Immature natural killer cell (primary cell): ENCODE data around the gene SLC2A6. TPM values are rescaled to one million over a fixed set of nuclear protein-coding genes. Genes with fewer than 3 reads are reported as not detected.

Source experiments
- DNase-seq, 3 donors: peaks; one replicate each; pipeline ENCODE4 v3.0.0; 2022; ENCODE audit warnings: mixed read lengths in 1 of 3
- H3K27ac Mint-ChIP-seq, 6 donors: one replicate each; pipeline ENCODE4 v1.8.0; 2020; ENCODE audit warnings: mixed read lengths in 6 of 6, mild to moderate bottlenecking in 5 of 6, inconsistent platforms in 4 of 6, moderate library complexity in 3 of 6
- H3K27me3 Mint-ChIP-seq, 3 donors: one replicate each; pipeline ENCODE4 v1.8.0; 2020 to 2021; ENCODE audit warnings: low read depth in 3 of 3, mild to moderate bottlenecking in 3 of 3, mixed read lengths in 3 of 3, moderate library complexity in 3 of 3, inconsistent platforms in 1 of 3
- H3K36me3 Mint-ChIP-seq, 3 donors: one replicate each; pipeline ENCODE4 v1.8.0; 2020; ENCODE audit warnings: mixed read lengths in 3 of 3, inconsistent platforms in 2 of 3, mild to moderate bottlenecking in 2 of 3
- H3K4me1 Mint-ChIP-seq, 2 donors: one replicate each; pipeline ENCODE4 v1.8.0; 2020; ENCODE audit warnings: inconsistent platforms in 2 of 2, mild to moderate bottlenecking in 2 of 2, mixed read lengths in 2 of 2, moderate library complexity in 1 of 2
- H3K4me3 Mint-ChIP-seq, 5 donors: one replicate each; pipeline ENCODE4 v1.8.0; 2020; ENCODE audit warnings: mild to moderate bottlenecking in 5 of 5, mixed read lengths in 5 of 5, inconsistent platforms in 3 of 5, moderate library complexity in 3 of 5
- H3K9me3 Mint-ChIP-seq, 6 donors: one replicate each; pipeline ENCODE4 v1.8.0; 2020; ENCODE audit warnings: mild to moderate bottlenecking in 6 of 6, mixed read lengths in 6 of 6, inconsistent platforms in 4 of 6, moderate library complexity in 3 of 6
- polyA plus RNA-seq, 3 donors: library from polyadenylated mRNA; unstranded; fragments of 300-500 nt; fragmentation: Illumina TruSeq; gene quantifications; one replicate each; pipeline ENCODE4 v1.2.3, GENCODE V29; 2021

Gene SLC2A6
- polyA plus RNA-seq, 3 donors from 2014 or later: 4.4 to 8.0 (median 4.6) TPM

- DNase-seq: no peak
- Mint-ChIP-seq H3K4me3 (no peak overlapping the region), H3K36me3 (no peaks in the 10 kb centered on the region), H3K9me3 (no peaks in the 10 kb centered on the region), H3K27me3 (peaks cover 0 to 5% (median 0%) of the 10 kb centered on the region in 3 donors), H3K4me1 (no peaks in the 10 kb centered on the region), H3K27ac (no peak overlapping the region)
These were observed 6.6 kb downstream of the SLC2A6 start for GRCh38 chr9:133472277-133472645.

DNA sequence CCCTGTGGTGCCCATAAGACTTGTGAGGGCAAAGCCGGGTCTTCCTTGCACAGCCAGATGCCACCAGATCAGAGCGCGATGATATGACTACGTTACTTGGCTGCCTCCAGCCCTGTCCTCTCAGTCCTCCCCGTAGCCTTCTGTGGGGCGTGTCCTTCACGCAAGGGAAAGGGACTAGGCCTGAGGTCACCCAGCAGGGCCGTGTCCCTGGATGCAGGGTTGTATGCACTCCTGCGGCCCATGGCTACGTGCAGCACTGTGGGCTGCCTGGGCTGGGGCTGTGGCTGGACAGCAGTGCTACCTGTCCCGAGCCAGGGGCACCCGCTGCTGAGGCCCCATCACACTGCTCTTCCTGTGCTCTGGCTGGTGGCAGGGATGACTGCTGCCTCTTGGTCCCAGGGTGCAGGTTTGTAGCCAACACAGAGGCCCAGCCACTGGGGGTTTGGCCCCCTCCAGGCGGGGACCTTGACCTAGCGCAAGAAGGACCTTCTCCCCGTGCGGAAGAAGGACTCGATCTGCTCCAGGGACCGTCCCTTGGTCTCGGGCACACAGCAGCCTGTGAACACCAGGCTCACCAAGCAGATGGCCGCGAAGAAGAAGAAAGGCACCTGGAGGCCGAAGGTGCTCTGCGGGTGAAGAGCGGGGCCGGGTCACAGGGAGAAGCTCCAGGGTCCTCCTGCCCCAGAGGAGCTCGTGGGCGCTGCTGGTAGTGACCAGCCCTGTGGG is 7.2 kb downstream of the SLC2A6 start:
- Mint-ChIP-seq H3K27me3 (peaks cover 0 to 5% (median 0%) of the 10 kb centered on the region in 3 donors), H3K4me1 (no peaks in the 10 kb centered on the region), H3K4me3 (no peak overlapping the region), H3K36me3 (no peaks in the 10 kb centered on the region), H3K9me3 (no peaks in the 10 kb centered on the region), H3K27ac (no peak overlapping the region)
- no peak for DNase-seq

DNA sequence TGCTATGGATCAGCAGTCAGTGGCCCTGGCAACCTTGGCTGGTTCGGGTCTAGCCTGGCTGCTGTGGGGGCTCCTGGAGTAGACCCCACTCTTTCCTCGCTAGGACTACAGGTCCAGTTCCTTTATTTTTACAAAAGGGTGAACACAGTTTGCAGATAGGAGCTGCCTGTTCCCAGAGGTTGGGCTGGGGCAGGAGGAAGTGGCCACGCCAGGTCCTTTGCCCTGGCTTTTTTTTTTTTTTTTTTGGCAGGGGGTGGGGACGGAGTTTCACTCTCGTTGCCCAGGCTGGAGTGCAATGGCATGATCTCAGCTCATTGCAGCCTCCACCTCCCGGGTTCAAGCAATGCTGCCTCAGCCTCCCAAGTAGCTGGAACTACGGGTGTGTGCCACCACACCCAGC is 7.9 kb downstream of the SLC2A6 start:
- Mint-ChIP-seq H3K4me1 (no peaks in the 10 kb centered on the region), H3K36me3 (no peaks in the 10 kb centered on the region), H3K9me3 (no peaks in the 10 kb centered on the region), H3K27me3 (no peaks in the 10 kb centered on the region), H3K4me3 (no peak overlapping the region), H3K27ac (no peak overlapping the region)
- no peak for DNase-seq

GRCh38 chr9:133470427-133470924 is 8.4 kb downstream of the SLC2A6 start:
- no peaks in the 10 kb centered on the region for H3K36me3 Mint-ChIP-seq
- H3K27me3 Mint-ChIP-seq: no peaks in the 10 kb centered on the region
- H3K4me3 Mint-ChIP-seq: no peak overlapping the region
- H3K4me1 Mint-ChIP-seq: no peaks in the 10 kb centered on the region
- no peak for DNase-seq
- no peaks in the 10 kb centered on the region for H3K9me3 Mint-ChIP-seq
- H3K27ac Mint-ChIP-seq: no peak overlapping the region

- H3K4me3 Mint-ChIP-seq: no peak overlapping the region
- H3K36me3 Mint-ChIP-seq: no peaks in the 10 kb centered on the region
- no peak overlapping the region for H3K27ac Mint-ChIP-seq
- H3K4me1 Mint-ChIP-seq: no peaks in the 10 kb centered on the region
- H3K9me3 Mint-ChIP-seq: no peaks in the 10 kb centered on the region
- H3K27me3 Mint-ChIP-seq: no peaks in the 10 kb centered on the region
- DNase-seq: no peak
These were observed 10.0 kb downstream of the SLC2A6 start for GRCh38 chr9:133468777-133469421.

DNA sequence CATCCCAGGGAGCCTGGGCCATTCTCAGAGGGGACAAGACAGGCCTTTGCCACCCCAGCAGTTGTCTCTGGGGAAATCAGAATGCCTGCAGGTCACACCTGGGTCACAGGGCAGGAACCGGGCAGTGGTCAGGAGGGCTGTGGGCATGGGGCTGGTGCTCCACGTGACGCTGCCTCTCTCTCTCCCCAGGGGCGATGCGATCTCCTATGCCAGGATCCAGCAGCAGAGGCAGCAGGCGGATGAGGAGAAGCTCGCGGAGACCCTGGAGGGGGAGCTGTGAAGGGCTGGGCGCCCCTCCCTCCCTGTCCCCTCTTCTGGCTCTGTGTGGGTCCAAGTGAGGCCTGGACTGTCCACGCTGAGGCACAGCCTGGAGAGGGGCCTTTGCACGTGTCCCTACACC is 10.5 kb downstream of the SLC2A6 start:
- H3K27ac Mint-ChIP-seq: no peak overlapping the region
- H3K4me1 Mint-ChIP-seq: no peaks in the 10 kb centered on the region
- H3K9me3 Mint-ChIP-seq: no peaks in the 10 kb centered on the region
- no peak overlapping the region for H3K4me3 Mint-ChIP-seq
- H3K27me3 Mint-ChIP-seq: no peaks in the 10 kb centered on the region
- no peak for DNase-seq
- H3K36me3 Mint-ChIP-seq: no peaks in the 10 kb centered on the region

- H3K27me3 Mint-ChIP-seq: no peaks in the 10 kb centered on the region
- no peaks in the 10 kb centered on the region for H3K4me1 Mint-ChIP-seq
- DNase-seq: no peak
- no peaks in the 10 kb centered on the region for H3K9me3 Mint-ChIP-seq
- H3K27ac Mint-ChIP-seq: no peak overlapping the region
- H3K4me3 Mint-ChIP-seq: no peak overlapping the region
- H3K36me3 Mint-ChIP-seq: no peaks in the 10 kb centered on the region
These were observed 11.8 kb downstream of the SLC2A6 start for GRCh38 chr9:133467101-133467500.

DNA sequence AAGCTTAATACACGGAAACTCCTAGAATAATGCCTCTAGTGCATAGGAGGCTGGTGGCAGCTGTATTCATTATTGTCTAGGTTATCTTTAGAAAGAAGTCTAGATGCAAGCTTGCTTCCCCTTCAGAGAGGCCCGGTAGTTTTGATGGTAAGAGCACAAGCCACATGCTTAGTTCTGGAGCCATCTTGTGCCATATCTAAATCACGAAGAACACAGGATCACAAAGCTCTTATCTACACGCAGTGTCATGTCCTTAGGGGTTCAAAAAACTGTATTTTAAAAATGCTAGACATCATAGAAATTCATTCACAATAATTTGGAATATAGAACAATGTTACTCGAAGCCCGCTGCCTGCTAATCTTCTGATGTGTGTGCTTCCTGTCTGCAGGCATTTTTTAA is 12.9 kb downstream of the SLC2A6 start:
- no peak overlapping the region for H3K27ac Mint-ChIP-seq
- peaks cover under 1% of the 10 kb centered on the region in 2 donors for H3K4me1 Mint-ChIP-seq
- peaks cover 0 to 2% (median 0%) of the 10 kb centered on the region in 3 donors for H3K27me3 Mint-ChIP-seq
- no peak overlapping the region for H3K4me3 Mint-ChIP-seq
- H3K9me3 Mint-ChIP-seq: no peaks in the 10 kb centered on the region
- DNase-seq: no peak
- H3K36me3 Mint-ChIP-seq: no peaks in the 10 kb centered on the region

- Mint-ChIP-seq H3K36me3 (no peaks in the 10 kb centered on the region), H3K27ac (no peak overlapping the region), H3K27me3 (peaks cover 0 to 6% (median 1%) of the 10 kb centered on the region in 3 donors), H3K9me3 (no peaks in the 10 kb centered on the region), H3K4me3 (no peak overlapping the region), H3K4me1 (peaks cover 5 to 6% of the 10 kb centered on the region in 2 donors)
- no peak for DNase-seq
These were observed 14.3 kb downstream of the SLC2A6 start for GRCh38 chr9:133464638-133465037.

GRCh38 chr9:133463864-133464615 is 14.9 kb downstream of the SLC2A6 start:
- Mint-ChIP-seq H3K27ac (peak overlapping the region in 2 of 6 donors; percentile 16 to 61), H3K9me3 (no peaks in the 10 kb centered on the region), H3K27me3 (peaks cover 0 to 7% (median 2%) of the 10 kb centered on the region in 3 donors), H3K4me3 (no peak overlapping the region), H3K4me1 (peaks cover 9 to 11% of the 10 kb centered on the region in 2 donors), H3K36me3 (no peaks in the 10 kb centered on the region)
- DNase-seq: no peak

DNA sequence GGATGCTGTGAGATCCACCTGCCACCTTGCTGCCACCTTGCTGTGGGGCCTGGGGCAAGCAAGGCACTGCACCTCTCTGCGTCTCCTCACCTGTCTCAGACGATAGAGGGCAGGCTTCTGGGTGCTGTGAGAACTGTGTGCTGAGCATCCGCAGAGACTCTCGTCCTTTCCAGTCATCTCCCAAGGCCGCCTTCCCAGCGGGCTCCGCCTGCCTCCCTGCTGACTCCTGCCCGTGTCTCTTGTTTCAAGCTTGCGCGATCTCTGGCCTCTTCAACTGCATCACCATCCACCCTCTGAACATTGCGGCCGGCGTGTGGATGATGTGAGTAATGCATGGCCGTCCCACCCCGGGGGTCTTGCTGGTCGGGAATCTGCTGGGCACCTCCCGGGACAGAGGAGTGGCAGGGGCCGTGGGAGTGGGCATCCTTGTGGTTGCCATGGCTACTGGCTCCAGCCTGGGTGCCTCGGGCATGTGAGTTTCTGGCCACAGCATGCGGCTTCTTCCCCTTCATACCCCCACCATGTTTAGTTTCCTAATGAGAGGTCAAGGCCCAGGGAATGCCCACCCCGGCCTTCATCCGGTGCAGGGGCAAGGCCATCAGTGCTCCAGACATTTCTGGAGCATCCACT is 15.6 kb downstream of the SLC2A6 start:
- H3K4me3 Mint-ChIP-seq: no peak overlapping the region
- H3K9me3 Mint-ChIP-seq: no peaks in the 10 kb centered on the region
- no peaks in the 10 kb centered on the region for H3K36me3 Mint-ChIP-seq
- no peak for DNase-seq
- peak overlapping the region in 1 of 6 donors; percentile 16 for H3K27ac Mint-ChIP-seq
- peaks cover 0 to 7% (median 2%) of the 10 kb centered on the region in 3 donors for H3K27me3 Mint-ChIP-seq
- H3K4me1 Mint-ChIP-seq: peaks cover 9 to 12% of the 10 kb centered on the region in 2 donors

DNA sequence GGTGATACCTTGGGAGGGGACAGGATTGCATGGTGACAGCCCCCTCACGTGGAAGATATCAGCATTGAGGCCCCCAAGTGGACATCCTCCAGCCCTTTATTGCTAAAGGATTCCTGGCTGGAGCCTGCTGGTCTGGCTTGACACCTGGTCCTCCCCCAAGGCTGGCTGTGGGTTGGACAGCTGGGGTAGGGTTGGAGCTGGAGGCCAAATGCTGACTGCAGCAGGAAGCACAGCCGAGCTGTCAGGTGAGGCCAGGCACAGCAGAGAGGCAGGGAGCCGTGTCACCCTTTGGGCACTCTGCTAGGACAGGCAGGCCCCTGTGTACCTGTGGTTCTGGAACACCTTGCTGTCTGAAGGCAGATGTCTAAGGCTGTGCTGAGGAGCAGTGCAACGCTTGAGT is 16.9 kb downstream of the SLC2A6 start:
- peak overlapping the region in 1 of 6 donors; percentile 56 for H3K27ac Mint-ChIP-seq
- H3K36me3 Mint-ChIP-seq: no peaks in the 10 kb centered on the region
- peaks cover 0 to 7% (median 2%) of the 10 kb centered on the region in 3 donors for H3K27me3 Mint-ChIP-seq
- no peaks in the 10 kb centered on the region for H3K9me3 Mint-ChIP-seq
- no peak for DNase-seq
- H3K4me3 Mint-ChIP-seq: peak overlapping the region in 1 of 5 donors; percentile 65
- H3K4me1 Mint-ChIP-seq: peaks cover 9 to 12% of the 10 kb centered on the region in 2 donors

- peaks cover 0 to 7% (median 2%) of the 10 kb centered on the region in 3 donors for H3K27me3 Mint-ChIP-seq
- peak overlapping the region; percentile 81 to 91 (median 85) for H3K27ac Mint-ChIP-seq
- peak in 1 of 3 donors; percentile 47 for DNase-seq
- peaks cover 9 to 12% of the 10 kb centered on the region in 2 donors for H3K4me1 Mint-ChIP-seq
- peak overlapping the region; percentile 80 to 83 (median 81) for H3K4me3 Mint-ChIP-seq
- H3K9me3 Mint-ChIP-seq: no peaks in the 10 kb centered on the region
- H3K36me3 Mint-ChIP-seq: no peaks in the 10 kb centered on the region
These were observed 18.3 kb downstream of the SLC2A6 start for GRCh38 chr9:133460405-133461175.
